D721Med (cell line): Measurements from ENCODE around the gene ELOVL1.
"Not testable (repeated sequence)": the region's sequence is repeated elsewhere in the genome, so short reads cannot be mapped to it uniquely, and the experiment has no call there.

Source experiments
- DNase-seq: peaks from one replicate; pipeline ENCODE4 v3.0.0; 2011; ENCODE audit warnings: low spot score; ENCODE audit not compliant: insufficient read length
- FAIRE-seq: peaks from 2 replicates; lab custom pipeline; 2011; peaks lifted over from hg19 to GRCh38; lab: Jason Lieb, UNC
- TF ChIP-seq, protein P1 (sequence below): IDR thresholded peaks from 2 replicates; pipeline ENCODE4 v1.5.1; 2012; ENCODE audit warnings: mild to moderate bottlenecking, control low read depth; ENCODE audit not compliant: insufficient read depth; ENCODE audit errors: missing control alignments

ELOVL1 gene

DNA sequence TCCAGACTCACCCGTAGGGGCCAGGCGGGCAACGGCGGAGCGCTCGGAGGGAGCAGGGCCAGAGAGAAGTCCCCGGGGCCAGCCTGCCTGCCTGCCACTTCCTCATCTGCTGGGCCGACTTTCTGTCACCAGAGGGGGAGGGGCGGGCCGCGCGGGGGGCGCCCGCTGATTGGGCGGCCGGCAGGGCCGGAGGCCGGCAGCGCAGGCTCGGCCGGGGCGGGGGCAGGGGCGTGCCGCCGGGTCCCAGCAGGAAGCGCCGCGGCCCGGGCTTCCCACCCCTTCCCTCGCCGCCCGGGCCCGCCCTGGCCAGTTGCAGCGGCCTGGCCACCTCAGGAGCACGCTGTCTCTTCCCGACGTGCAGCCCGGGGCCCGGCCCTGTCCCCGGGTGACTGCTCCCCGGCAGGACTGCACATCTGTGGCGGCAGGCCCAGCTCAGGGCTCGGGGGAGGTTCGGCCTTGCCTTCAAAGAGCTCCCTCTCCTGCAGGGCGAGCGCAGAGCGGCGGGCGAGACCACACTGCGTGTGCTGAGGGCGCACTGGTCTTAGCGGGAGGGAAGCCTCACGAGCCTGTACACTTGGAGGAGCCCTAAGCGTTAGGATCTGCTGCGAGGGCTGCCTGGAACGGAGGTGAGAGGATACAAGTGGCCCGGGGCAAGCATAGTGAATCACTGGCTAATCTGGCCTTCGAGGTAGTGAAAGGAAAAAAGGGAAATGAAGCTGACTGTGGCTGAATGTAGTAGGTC, at the start of gene ELOVL1:
TSS of gene ELOVL1 (minus strand) at position 108 of the 742 bp plus-strand sequence. CDS start 2,402 bp downstream, outside the sequence.
- TF ChIP-seq, protein P1, sequence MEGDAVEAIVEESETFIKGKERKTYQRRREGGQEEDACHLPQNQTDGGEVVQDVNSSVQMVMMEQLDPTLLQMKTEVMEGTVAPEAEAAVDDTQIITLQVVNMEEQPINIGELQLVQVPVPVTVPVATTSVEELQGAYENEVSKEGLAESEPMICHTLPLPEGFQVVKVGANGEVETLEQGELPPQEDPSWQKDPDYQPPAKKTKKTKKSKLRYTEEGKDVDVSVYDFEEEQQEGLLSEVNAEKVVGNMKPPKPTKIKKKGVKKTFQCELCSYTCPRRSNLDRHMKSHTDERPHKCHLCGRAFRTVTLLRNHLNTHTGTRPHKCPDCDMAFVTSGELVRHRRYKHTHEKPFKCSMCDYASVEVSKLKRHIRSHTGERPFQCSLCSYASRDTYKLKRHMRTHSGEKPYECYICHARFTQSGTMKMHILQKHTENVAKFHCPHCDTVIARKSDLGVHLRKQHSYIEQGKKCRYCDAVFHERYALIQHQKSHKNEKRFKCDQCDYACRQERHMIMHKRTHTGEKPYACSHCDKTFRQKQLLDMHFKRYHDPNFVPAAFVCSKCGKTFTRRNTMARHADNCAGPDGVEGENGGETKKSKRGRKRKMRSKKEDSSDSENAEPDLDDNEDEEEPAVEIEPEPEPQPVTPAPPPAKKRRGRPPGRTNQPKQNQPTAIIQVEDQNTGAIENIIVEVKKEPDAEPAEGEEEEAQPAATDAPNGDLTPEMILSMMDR, result peak; percentile 16
- FAIRE-seq, result no peak

DNA sequence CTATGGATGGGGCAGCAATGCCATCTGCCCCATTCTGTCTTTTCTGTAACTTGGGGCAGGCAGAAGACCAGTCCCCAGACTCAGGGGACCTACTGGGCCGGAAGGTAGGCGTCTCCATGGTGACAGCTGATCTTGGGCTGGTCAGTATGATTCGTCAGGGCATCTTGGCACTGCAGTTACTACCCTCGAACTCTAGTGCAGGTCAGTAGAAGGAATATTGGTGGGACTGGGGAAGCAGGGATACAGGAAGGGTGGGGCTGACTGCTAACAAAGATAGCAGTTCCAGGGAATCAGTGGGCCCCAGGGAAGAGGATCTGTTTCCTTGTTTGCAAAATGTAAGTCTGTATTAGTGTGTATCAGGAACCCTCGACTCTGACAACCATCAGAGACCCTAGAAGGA, 48.1 kb upstream of the ELOVL1 start:
- no peak for FAIRE-seq
- TF ChIP-seq, protein P1, result no peak

More for the DNA sequence above, at the start of gene ELOVL1:
- DNase-seq, result peak; percentile 83

DNA sequence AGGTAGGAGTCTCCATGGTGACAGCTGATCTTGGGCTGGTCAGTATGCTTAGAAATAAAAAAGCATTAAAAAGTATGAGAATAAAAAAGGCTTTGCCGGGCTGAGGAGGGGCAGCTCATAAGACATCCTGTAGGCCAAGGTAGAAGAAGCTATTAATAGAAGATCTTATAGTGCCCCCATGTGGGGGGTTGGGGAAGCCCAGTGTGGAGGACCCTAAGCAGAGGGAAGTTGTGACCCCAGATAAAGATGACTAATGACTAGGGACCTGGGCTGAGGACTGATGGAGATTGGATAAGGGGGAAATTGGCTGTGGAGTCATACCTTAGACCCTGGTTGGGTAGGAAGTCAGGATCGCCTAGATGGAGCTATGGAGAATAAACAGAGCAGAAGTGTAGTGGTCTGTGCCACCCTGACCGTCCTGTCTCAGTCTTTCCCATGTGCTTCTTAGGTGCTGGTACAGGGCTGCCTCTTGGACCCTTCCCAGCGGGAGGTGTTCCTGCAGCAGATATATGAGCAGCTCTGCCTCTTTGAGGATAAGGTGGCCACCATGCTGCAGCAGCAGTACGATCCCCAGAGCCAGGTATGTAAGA, 46.9 kb upstream of the ELOVL1 start:
- FAIRE-seq (no peak), DNase-seq (no peak)
- TF ChIP-seq, protein P1, result peak; percentile 60

More for the DNA sequence above, 48.1 kb upstream of the ELOVL1 start:
- no peak for DNase-seq

DNA sequence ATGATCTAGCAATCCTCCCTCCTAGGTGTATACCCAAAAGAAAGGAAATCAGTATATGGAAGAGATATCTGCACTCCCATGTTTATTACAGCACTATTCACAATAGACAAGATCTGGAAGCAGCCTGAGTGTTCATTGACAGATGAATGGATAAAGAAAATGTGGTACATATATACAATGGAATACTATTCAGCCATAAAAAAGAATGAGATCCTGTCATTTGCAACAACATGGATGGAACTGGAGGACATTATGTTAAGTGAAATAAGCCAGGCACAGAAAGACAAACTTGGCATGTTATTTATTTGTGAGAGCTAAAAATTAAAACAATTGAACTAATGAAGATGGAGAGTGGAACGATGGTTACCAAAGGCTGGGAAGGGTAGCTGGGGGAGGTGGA, 45.6 kb upstream of the ELOVL1 start:
- FAIRE-seq, DNase-seq: not testable (repeated sequence)

DNA sequence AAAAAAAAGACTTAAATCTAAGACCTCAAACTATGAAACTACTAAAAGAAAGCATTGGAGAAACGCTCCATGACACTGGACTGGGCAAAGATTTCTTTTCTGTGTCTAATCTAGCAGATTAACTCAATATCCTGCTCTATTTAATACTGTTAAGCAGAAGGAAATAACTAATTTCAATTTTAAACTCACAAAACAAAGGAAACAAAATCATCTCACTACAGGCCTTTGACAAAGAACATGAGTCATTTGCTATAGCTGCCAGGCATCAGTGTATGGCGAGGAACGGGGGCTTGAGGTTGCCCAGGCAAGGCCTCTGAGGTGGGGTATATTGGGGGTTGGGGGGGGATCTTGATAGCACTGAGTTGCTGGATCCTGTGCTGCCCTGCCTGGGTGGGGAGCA, 42.8 kb upstream of the ELOVL1 start:
- TF ChIP-seq, protein P1, result no peak
- FAIRE-seq (no peak), DNase-seq (no peak)

DNA sequence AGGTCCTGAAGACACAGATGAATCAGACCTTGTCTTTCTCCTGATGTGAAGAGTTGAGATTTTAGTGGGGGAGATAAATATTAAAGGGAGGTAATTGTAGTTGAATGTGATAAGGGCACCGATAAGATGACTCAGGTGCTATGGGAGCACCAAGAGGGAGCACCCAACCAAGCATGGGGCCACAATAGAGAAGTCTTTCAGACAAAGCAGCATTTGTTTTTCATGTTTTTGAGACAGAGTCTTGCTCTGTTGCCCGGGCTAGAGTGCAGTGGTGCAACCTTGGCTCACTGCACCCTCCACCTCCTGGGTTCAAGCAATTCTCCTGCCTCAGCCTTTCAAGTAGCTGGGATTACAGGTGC, 38.0 kb upstream of the ELOVL1 start:
- TF ChIP-seq, protein P1, result no peak
- FAIRE-seq, result no peak

DNA sequence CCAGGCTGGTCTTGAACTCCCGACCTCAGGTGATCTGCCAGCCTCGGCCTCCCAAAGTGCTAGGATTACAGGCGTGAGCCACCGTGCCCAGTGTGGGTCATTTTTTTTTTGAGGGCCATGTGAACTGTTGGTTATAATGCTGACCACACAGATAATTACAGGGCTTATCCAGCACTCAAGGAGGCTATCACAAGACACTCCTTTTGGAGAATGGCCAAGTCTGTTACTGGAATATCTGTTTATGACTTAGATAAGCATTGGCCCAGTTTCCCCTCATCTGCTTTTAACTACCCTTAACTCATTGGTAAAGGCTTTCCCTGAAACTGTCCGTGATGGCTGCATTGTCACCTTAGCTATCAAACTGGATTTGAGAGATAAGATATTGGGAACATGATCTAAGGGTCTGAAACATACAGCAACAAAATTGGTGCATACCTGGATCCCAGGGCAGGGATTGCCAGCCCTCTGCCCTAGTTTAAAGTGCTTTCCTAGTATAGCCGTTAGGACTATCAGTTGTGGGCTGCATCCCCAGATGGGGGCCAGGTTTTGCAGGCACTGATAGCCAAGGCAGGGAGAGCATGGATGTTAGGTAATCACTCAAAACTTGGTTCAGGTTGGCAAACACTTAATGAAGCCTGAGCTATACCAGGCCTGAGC, 37.5 kb upstream of the ELOVL1 start:
- TF ChIP-seq, protein P1, result no peak
- FAIRE-seq (no peak), DNase-seq (no peak)

More for the DNA sequence above, 38.0 kb upstream of the ELOVL1 start:
- DNase-seq, result no peak
